ENCODE data around the gene DNAJB8. TPM values are rescaled to one million over a fixed set of nuclear protein-coding genes. Genes with fewer than 3 reads are reported as not detected.

DNAJB8 gene
- total RNA-seq, 1 experiment from 2014 or later = not detected

DNA sequence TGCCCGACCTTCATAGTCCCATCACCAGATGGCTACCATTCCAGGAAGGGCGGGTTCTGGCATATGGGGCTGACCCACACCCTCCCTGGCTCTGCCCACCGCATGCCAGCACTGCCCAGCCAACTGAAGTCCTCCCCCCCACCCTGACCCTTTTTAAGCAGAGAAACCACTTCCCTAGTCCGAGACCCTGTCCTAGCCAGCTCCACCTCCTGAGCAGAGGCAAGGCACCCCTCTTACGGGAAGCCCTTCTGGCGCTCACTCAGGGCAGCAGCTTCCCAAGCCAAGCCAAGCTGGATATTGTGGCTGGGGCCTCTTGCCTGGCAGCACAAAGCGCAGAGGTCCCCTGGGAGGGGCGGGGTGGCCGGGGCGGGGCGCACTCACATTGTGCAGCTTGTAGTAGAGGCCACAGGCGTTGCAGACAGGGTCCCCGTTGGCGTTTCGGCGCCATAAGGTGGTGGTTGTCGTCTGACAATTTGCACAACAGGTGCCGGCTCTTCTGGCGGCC is 14.8 kb upstream of the DNAJB8 start:
- Mint-ChIP-seq H3K36me3 (ENCODE audit: insufficient read depth in 1 of 3, low read depth in 3 of 3) (peaks cover 0 to 6% (median 0%) of the 10 kb centered on the region in 3 experiments; a peak in 3 of 7 replicates), H3K4me1 (peaks cover 40 to 69% of the 10 kb centered on the region in 2 experiments), H3K27ac (no peak overlapping the region; a peak in 1 of 7 replicates), H3K4me3 (peak overlapping the region in 1 of 2 experiments; percentile 76; a peak in 1 of 5 replicates), H3K9me3 (peaks cover 0 to 2% of the 10 kb centered on the region in 2 experiments; a peak in 1 of 5 replicates), H3K27me3 (ENCODE audit: low read depth) (peaks cover 100% of the 10 kb centered on the region)
- no peak overlapping the region for H3K18ac ChIP-seq (ENCODE audit: insufficient read length, low read depth, low read length)
- H2BK20ac ChIP-seq (ENCODE audit: low read depth, low read length, poor library complexity, severe bottlenecking) = no peak overlapping the region
- H2BK12ac ChIP-seq (ENCODE audit: insufficient read length, low read depth, low read length) = no peak overlapping the region
- TF ChIP-seq, protein P1, sequence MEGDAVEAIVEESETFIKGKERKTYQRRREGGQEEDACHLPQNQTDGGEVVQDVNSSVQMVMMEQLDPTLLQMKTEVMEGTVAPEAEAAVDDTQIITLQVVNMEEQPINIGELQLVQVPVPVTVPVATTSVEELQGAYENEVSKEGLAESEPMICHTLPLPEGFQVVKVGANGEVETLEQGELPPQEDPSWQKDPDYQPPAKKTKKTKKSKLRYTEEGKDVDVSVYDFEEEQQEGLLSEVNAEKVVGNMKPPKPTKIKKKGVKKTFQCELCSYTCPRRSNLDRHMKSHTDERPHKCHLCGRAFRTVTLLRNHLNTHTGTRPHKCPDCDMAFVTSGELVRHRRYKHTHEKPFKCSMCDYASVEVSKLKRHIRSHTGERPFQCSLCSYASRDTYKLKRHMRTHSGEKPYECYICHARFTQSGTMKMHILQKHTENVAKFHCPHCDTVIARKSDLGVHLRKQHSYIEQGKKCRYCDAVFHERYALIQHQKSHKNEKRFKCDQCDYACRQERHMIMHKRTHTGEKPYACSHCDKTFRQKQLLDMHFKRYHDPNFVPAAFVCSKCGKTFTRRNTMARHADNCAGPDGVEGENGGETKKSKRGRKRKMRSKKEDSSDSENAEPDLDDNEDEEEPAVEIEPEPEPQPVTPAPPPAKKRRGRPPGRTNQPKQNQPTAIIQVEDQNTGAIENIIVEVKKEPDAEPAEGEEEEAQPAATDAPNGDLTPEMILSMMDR (conservative IDR thresholded peaks at IDR 0.05) = no peak
- no peak overlapping the region for H3K27ac ChIP-seq (ENCODE audit: insufficient read length, low read depth, low read length)
- H2AK5ac ChIP-seq (ENCODE audit: insufficient read length, low read length) = no peak overlapping the region
- H4K91ac ChIP-seq (ENCODE audit: insufficient read length, low read depth, low read length) = no peak overlapping the region
- no peak overlapping the region for H2BK5ac ChIP-seq (ENCODE audit: insufficient read length, low read length)
- peaks cover 2% of the 10 kb centered on the region; the same call in 1 of the 2 replicates for H3K4me1 ChIP-seq (ENCODE audit: insufficient read depth, low read length)
- WGBS (ENCODE audit: extremely low coverage, insufficient read length, low lambda C conversion rate) = no CpG with 5 or more reads among the region's 19 CpGs
- no peak overlapping the region for H3K23ac ChIP-seq (ENCODE audit: insufficient read length, low read depth, low read length)
- no peak overlapping the region for H4K8ac ChIP-seq (replicated peaks; ENCODE audit: insufficient read length, low read depth, low read length)
- no peak overlapping the region for H4K5ac ChIP-seq (ENCODE audit: insufficient read length, low read depth, low read length)
- peak overlapping the region; percentile 7 for H3K4me2 ChIP-seq (ENCODE audit: insufficient read depth, insufficient read length, low read length)
- H3K27me3 ChIP-seq (ENCODE audit: insufficient read depth, low read length) = peaks cover 85% of the 10 kb centered on the region
- no peak overlapping the region for H2AFZ ChIP-seq (ENCODE audit: low read length)
- no peaks in the 10 kb centered on the region for H3K79me1 ChIP-seq (ENCODE audit: insufficient read depth, low read depth, low read length, poor library complexity, severe bottlenecking)
- no peak overlapping the region for H3K9ac ChIP-seq (ENCODE audit: extremely low read depth, insufficient read length, low read length)
- H2BK120ac ChIP-seq (ENCODE audit: low read depth, low read length, poor library complexity, severe bottlenecking) = no peak overlapping the region
- H2BK15ac ChIP-seq (ENCODE audit: low read depth, low read length) = no peak overlapping the region
- no peak for DNase-seq
- H3K23me2 ChIP-seq (ENCODE audit: insufficient read length, low read depth, low read length, poor library complexity, severe bottlenecking) = peaks cover 6% of the 10 kb centered on the region
- peaks cover 7% of the 10 kb centered on the region for H4K20me1 ChIP-seq (ENCODE audit: control insufficient read depth, insufficient read depth, insufficient read length)
- no peaks in the 10 kb centered on the region for H3K9me3 ChIP-seq (ENCODE audit: control insufficient read depth, low read depth, low read length)
- no peak overlapping the region for H3K56ac ChIP-seq (ENCODE audit: insufficient read length, low read depth, low read length)
- H3K79me2 ChIP-seq (ENCODE audit: insufficient read depth, low read length) = no peaks in the 10 kb centered on the region
- H3K14ac ChIP-seq (ENCODE audit: insufficient read depth, low read length) = no peak overlapping the region
- H3K4ac ChIP-seq (ENCODE audit: low read depth, low read length) = no peak overlapping the region
- H3T11ph ChIP-seq (ENCODE audit: low read length) = no peak overlapping the region

Measured in H9 (cell line).